GM21576 (cell line): ENCODE measurements around the gene DYDC2.

Experiments used
- ATAC-seq: cut with Tn5 transposase; IDR thresholded peaks from one replicate; pipeline ENCODE4 v1.9.1; 2021; ENCODE audit warnings: mild to moderate bottlenecking, moderate library complexity; ENCODE audit not compliant: unreplicated experiment

DYDC2 gene

GRCh38 chr10:80365510-80365909 is 8.9 kb downstream of the DYDC2 start:
- no peak for ATAC-seq

GRCh38 chr10:80371467-80371866 is 14.9 kb downstream of the DYDC2 start:
- ATAC-seq, result no peak

DNA sequence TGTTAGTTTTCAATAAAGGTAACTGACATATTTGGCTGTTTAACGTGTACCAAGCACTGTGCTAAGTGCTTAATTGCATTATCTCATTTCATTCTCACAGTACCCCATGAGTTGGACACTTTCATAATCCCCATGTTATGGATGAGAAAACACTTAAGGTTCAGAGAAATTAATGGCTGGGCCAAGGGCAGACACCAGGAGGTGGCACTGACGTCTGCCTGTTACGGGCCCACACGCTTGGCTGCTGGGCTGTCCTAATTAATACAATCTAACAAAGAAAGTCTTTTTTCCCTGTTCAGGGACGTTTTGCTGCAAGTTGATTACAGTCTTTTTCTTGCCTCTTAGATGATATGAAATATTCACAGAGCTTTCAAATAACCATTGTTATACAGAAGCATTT is 16.1 kb downstream of the DYDC2 start:
- ATAC-seq, result no peak

GRCh38 chr10:80373502-80373901 is 16.9 kb downstream of the DYDC2 start:
- ATAC-seq, result no peak

DNA sequence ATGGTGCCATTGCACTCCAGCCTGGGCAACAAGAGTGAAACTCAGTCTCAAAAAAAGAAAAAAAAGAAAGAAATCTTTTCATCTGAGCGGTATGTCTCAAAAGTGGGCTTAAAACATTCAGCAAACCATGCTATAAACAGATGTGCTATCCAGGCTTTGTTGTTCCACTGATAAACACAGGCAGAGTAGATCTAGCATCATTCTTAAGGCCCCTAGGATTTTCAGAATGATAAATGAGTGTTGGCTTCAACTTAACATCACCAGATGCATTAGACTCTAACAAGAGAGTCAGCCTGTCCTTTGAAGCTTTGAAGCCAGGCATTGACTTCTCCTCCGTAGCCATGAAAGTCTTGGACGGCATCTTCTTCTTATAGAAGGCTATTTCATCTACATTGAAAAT is 23.1 kb downstream of the DYDC2 start:
- no peak for ATAC-seq

DNA sequence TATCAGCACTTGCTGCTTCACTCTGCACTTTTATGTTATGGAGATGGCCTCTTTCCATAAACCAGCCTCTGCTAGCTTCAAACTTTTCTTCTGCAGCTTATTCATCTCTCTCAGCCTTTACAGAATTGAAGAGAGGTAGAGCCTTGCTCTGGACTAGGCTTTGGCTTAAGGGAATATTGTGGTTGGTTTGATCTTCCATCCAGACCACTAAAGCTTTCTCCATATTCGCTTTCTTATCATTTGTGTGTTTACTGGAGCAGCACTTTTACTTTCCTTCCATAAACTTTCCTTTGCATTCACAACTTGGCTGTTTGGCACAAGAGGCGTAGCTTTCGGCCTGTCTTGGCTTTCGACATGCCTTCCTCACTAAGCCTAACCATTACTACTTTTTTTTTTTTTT is 23.6 kb downstream of the DYDC2 start:
- ATAC-seq, result no peak

DNA sequence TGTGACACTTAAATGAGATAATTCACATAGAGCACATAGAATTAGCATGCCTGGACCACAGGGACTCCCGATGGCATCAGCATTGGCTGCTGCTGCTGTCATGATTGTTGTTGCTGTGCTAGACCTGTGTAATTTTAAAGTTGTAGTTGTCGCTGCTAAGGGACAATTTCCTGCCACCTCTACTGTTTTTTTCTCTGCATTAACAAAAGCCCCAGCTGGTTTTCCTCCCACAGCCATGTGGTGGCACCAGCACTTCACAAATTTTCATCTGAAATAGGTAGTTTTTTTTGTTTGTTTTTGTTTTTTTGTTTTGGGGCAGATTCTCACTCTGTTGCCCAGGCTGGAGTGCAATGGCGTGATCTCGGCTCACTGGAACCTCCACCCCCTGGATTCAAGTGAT is 26.4 kb downstream of the DYDC2 start:
- ATAC-seq, result peak; percentile 62

DNA sequence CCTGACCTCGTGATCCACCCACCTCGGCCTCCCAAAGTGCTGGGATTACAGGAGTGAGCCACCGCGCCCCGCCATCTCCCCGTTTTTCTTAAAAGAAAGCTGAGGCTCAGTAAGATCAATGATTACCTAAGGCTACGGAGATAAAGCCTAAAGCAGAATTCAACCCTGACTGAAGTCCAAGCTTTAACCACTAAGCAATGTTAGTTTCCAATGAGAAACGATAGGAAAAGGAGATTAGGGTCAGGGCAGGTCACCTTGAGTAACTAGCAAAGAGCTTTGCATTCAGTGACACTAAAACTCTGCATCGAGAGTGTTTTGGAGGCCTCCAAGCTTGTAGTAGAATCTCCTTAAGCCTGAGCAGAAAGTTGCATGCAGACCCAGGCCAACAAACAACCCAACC is 34.2 kb downstream of the DYDC2 start:
- no peak for ATAC-seq

DNA sequence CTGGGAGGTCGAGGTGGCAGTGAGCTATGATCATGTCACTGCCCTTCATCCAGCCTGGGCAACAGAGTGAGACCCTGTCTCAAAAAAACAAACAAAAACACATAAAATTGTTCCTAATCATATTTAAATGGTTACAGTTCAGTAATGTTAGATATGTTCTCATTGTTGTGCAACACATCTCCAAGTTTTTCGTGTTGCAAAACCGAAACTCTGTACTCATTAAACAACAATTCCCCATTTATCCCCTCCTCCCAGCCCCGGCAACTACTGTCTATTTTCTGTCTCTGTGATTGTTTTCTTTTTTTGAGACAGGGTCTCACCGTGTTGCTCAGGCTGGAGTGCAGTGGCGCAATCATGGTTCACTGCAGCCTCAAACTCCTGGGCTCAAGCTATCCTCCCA is 35.7 kb downstream of the DYDC2 start:
- ATAC-seq, result no peak

DNA sequence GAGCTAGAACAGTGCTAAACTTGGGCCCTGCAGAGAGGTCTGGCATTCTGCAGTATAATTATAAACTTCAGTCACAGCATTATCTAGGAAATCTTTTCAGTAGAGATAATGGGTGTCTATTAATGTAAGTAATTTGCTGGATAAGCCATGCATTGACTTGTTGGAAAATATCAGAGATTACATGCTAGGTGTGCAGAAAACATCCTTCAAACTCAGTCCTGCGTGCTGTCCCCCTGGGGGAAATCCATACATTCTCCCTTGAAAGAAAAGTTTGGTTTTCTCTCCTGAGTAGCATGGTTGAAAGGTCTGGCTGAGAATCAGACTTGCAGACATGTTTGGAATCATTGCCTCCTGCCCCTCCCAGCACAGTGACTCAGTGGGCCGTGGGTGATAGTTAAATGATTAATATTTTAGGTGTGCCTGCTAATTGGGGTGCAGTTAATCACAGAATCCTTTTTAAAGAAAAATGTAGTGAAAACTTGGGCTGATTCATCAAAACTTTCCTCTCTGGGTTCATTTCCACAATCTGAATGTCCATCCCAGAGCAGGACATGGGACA is 37.9 kb downstream of the DYDC2 start:
- ATAC-seq, result no peak

DNA sequence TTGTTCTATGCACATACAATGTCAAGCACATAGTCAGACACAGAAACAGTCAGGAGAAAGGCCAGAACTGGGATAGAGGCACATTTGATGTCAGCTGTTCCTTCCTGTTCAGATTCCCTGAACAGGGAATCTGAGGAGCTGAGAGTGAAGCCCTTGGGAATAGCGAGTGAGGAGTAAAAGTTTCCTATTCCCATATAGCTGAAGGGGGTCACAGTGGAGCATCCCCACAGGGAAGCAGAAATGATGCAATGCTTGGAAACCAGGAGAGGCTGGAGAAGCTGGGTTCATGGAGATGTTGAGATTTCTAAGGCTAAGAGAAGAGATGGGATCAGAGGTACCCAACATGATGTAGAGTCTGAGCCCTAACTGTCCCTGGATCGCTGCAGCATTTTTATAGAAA is 40.4 kb downstream of the DYDC2 start:
- ATAC-seq, result no peak

DNA sequence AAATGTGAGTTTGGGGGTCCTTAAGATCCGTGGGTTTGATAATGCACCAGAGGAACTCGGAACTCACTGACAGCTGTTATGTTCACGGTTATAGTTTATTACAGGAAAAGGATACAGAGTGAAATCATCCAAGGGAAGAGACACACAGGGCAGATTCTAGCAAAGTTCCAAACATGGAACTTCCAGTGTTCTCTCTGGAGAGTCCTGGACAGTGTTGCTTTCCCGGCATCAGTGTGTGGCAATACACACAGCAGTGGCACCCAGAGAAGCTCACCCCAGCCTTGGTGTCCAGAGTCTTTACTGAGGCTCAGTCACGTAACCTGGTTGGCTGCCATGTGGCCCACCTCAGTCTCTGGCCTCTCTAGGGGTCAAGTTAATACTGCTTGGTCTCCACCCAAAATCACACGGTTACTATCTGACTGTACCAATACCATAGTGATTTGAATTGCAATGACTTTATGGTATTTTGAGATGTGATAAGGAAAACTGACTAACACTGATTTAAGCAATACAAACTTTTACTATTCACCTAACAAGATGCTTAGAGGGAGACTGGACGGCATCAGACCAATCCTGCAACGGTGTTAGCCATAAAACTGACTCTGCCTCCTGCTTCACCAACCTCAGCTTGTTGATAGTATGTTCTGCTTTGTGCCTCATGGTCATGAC is 43.7 kb downstream of the DYDC2 start:
- ATAC-seq, result no peak

GRCh38 chr10:80405035-80405434 is 48.5 kb downstream of the DYDC2 start:
- no peak for ATAC-seq

DNA sequence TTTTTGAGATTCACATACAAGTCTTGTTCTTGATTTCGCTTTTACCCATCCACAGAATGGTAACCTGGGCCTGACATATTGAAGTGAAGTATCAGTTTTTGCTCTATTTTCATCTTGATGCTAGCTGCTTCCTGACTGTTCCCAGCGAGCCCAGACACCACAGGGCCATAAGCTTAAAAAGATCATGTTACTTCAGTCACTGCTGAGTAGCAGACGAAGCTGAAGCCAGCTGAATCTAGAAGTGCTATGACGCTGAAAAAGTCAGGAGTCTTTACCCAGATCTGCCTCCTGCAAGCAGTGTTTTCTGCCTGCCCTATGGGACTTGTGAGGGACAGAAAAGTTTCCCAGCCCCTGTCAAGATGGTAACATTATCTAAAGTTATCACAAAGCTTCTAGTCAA is 49.0 kb downstream of the DYDC2 start:
- ATAC-seq, result no peak

GRCh38 chr10:80406204-80406603 is 49.6 kb downstream of the DYDC2 start:
- ATAC-seq, result no peak

GRCh38 chr10:80407812-80408241 is 51.2 kb downstream of the DYDC2 start:
- peak; percentile 12 for ATAC-seq

GRCh38 chr10:80408242-80409101 is 51.9 kb downstream of the DYDC2 start, which contains the start of gene PRXL2A:
Gene PRXL2A, plus strand, starts transcription at chr10:80408551. Its CDS starts 11,917 bp downstream, at chr10:80420468.
- peak; percentile 94 for ATAC-seq

DNA sequence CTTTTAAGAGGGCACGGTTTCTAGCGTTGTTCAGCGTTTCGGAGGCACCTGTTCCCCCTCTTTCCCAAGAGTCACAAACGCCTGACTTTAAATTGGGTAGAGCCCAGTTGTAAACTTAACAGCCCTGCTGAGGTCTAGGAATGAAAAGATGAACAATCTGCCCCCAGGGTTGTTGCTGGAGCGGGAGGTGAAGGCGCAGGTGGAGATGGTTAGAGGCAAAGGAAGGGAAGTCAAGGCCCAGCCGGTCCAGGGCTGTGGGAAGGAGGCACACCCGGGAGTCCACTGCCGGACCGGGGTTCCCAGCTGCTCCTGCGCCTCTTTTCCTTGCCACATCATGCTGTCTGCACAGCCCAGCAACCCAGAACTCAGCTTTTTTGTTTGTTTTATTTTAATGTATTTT is 52.5 kb downstream of the DYDC2 start:
- ATAC-seq, result no peak

DNA sequence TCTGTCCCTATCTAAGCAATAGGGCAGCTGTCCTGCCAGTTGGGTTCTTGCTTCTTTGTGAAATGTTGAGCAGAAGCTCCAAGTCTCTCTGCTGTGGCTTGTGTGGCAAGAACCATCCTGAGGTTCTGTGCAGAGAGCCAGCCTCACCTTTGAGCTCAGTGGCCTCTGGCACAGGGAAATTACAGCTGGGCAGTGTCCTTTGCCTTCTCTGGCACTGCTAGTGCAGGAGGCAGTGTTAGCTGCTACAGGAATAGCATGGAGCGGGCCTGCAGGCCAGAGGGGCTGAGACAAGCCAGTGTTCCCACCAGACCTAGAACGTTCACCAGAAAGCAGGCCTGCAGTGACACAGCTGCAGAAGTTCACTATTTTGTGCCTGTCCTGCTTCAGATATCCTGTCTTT is 53.5 kb downstream of the DYDC2 start:
- ATAC-seq, result no peak

- no peak for ATAC-seq
Measured at GRCh38 chr10:80410578-80411145, 54.1 kb downstream of the DYDC2 start.

- ATAC-seq, result no peak
Measured at GRCh38 chr10:80411267-80411668, 54.7 kb downstream of the DYDC2 start.
